Mesenteric fat pad (tissue), 1 donor: Measurements from ENCODE around the gene TMEM231. TPM values are rescaled to one million over a fixed set of nuclear protein-coding genes. Genes with fewer than 3 reads are reported as not detected.
A peak's percentile ranks its signal among the peaks of the same experiment; 100 is the strongest.
"Not testable (repeated sequence)": the region's sequence is repeated elsewhere in the genome, so short reads cannot be mapped to it uniquely, and the experiment has no call there.

ENCODE experiments used
- DNase-seq: peaks from one replicate; pipeline ENCODE4 v3.0.0-alpha.2; 2020; ENCODE audit warnings: low spot score
- total RNA-seq: library from RNA; stranded (reverse); fragmentation: NEBNext Ultra II Directional; extraction: Animal tissue kit (Norgen Biotek cat#: 25700); gene quantifications from one replicate; pipeline ENCODE4 v1.2.1, GENCODE V29; 2021
- donor health status: DM: yes; HTN: yes; CAD: no.

TMEM231 gene
- total RNA-seq, 1 donor from 2014 or later: 7.2 TPM

GRCh38 chr16:75567911-75568310, 11.9 kb upstream of the TMEM231 start:
- no peak for DNase-seq

- no peak for DNase-seq
These were observed 10.8 kb upstream of the TMEM231 start for GRCh38 chr16:75566758-75567255.

- DNase-seq: peak; percentile 96
These were observed 10.1 kb upstream of the TMEM231 start, which contains the start of gene GABARAPL2 for GRCh38 chr16:75566040-75566757. Gene GABARAPL2 (plus strand): TSS chr16:75566379. CDS start chr16:75566487, 108 bp downstream.

GRCh38 chr16:75565640-75566039, 9.6 kb upstream of the TMEM231 start:
- no peak for DNase-seq

- no peak for DNase-seq
These were observed 3.7 kb upstream of the TMEM231 start for GRCh38 chr16:75559564-75560372.

- DNase-seq: no peak
These were observed 2.9 kb upstream of the TMEM231 start for GRCh38 chr16:75558846-75559401.

- DNase-seq: no peak
These were observed 439 bp upstream of the TMEM231 start for GRCh38 chr16:75556431-75556950.

GRCh38 chr16:75555213-75555706, 792 bp downstream of the TMEM231 start:
- DNase-seq: peak; percentile 89

GRCh38 chr16:75552951-75553350, 3.1 kb downstream of the TMEM231 start:
- peak; percentile 12 for DNase-seq

GRCh38 chr16:75550211-75550662, 5.8 kb downstream of the TMEM231 start:
- peak; percentile 68 for DNase-seq

- DNase-seq: peak; percentile 59
These were observed 7.6 kb downstream of the TMEM231 start for GRCh38 chr16:75548456-75548855.

GRCh38 chr16:75546293-75546692, 9.8 kb downstream of the TMEM231 start:
- DNase-seq: peak; percentile 45

- DNase-seq: not testable (repeated sequence)
These were observed 10.2 kb downstream of the TMEM231 start for GRCh38 chr16:75545879-75546278.

GRCh38 chr16:75542462-75542861, 13.6 kb downstream of the TMEM231 start:
- not testable (repeated sequence) for DNase-seq

GRCh38 chr16:75541236-75541635, 14.8 kb downstream of the TMEM231 start:
- no peak for DNase-seq

GRCh38 chr16:75538882-75539565, 17.0 kb downstream of the TMEM231 start:
- DNase-seq: not testable (repeated sequence)

- no peak for DNase-seq
These were observed 18.3 kb downstream of the TMEM231 start for GRCh38 chr16:75537776-75538175.

- DNase-seq: no peak
These were observed 20.2 kb downstream of the TMEM231 start, which contains the start of gene CHST5 for GRCh38 chr16:75535901-75536300. Gene CHST5 (minus strand): TSS chr16:75536108. CDS start chr16:75530384, 5,724 bp downstream.

GRCh38 chr16:75535211-75535843, 20.7 kb downstream of the TMEM231 start:
- DNase-seq: no peak
